CMK (cell line): Measurements from ENCODE around the gene STRIP2.
"Not testable (repeated sequence)": the region's sequence is repeated elsewhere in the genome, so short reads cannot be mapped to it uniquely, and the experiment has no call there.

Experiments used
- DNase-seq: peaks from one replicate; pipeline ENCODE4 v3.0.0-alpha.2; 2010; ENCODE audit warnings: low read depth

The STRIP2 gene

DNA sequence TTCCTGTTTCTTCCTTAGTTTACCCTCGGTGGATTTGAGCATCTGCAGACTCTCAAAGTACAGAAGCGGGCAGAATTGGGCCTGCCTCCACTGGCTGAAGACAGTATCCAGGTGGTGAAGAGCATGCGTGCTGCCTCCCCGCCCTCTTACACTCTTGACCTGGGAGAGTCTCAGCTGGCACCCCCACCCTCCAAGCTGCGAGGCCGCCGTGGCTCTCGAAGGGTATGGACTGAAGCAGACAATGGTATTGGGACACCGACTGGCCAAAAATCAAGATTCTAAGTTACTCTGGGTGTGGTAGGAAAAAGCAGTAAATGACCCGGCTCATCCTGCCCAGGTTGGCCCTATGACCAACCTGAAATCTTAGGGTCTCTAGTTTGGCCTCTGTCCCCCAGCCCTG is 22.2 kb downstream of the STRIP2 start:
- no peak for DNase-seq

DNA sequence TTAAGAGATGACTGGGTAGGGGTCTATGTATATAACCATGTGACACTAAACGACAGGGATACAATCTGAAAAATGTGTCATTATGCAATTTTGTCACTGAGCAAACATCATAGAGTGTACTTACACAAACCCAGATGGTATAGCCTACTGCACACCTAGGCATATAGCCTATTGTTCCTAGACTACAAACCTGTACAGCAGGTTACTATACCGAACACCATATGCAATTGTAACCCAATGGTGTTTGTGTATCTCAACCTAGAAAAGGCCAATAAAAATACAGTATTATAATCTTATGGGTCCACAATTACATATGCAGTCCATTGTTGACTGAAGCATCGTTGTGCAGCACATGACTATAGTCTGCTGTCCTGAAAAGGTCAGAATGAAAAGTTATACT is 22.9 kb downstream of the STRIP2 start:
- DNase-seq, result no peak

DNA sequence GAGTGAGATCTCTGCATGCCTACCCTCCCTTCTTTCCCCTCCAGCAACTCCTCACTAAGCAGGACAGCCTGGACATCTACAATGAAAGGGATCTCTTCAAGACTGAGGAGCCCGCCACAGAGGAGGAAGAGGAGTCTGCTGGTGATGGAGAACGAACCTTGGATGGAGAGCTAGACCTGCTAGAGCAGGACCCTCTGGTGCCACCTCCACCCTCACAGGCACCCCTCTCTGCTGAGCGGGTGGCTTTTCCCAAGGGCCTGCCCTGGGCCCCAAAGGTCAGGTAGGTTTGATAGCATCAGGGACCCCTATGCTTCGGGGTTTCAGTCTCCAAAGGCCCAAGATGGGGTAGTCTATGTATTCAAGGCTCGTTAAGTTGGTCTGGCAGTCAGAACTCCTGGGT is 23.9 kb downstream of the STRIP2 start:
- DNase-seq, result no peak

DNA sequence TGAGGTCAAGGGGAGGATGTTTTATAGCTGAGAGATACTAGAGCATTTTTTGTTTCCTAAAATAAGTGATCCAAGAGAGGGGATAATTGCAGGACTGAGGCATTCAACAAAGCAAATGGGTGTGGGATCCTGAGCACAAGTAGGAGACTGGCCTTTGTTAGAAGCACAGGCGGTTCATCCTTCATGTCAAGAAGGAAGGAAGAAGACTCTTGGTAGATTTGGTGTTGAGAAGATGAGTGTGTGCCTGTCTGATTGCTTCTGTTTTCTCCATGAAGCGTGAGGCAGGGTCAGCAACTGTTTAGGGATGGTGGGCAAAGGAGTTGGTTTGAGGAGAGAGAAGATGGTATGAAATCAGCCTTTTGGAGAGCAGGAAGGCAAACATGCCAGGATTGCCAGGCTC is 27.6 kb downstream of the STRIP2 start:
- no peak for DNase-seq

DNA sequence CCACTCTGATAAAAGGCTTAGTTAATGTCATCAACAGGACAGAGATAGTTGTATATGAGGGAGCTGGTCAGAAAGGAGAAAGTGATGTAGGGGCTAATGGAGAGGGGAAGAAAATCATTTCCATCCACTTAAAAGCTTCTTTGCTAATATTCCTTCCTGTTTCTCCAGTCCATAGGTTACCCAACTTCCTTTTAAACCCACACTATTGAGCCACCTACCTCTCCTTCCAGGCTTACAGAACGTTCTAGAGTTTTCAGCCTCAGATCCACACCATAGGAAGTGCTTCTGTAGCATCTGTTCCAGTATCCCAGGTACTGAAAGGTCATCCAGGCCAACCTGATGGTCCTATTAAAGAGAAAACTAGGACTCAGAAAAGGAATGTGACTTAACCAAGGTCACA is 28.2 kb downstream of the STRIP2 start:
- no peak for DNase-seq

DNA sequence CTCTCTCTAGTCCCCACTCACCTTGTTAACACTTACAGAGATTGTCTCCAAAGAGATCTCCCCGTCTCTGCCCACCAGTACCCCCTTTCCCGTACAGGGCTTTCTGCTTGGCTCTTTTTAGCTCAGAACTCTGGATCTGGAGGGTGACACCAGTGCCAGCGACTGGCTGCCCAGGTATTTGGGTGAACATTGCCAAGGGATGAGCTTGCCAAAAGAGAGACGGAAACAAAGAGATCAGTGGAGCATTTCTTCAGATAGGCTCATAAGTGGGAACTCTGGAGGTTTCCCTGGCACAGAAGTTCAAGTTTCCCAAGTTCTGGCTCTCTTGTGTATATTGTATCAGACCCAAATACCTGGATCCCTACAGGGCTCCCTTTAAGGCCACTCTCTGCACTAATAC is 30.0 kb downstream of the STRIP2 start:
- DNase-seq, result no peak

DNA sequence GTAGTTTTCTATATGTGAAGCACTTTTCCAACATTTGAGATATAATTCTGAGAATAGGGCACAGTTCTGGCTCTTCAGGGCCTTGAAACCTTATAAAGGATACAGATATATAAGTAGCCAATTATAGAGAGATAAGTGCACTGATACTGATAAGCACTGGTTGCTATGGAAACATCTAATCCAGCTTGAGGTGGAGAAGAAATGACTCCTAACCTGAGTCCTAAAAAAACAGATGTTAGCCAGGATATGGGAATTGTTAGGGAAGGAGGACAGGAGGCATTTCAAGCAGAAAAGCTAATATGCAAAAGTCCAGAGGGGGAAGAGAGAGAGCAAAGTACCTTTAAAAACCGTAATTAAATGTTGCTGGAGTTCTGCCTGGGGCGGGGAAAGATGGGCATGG is 30.8 kb downstream of the STRIP2 start:
- DNase-seq, result no peak

DNA sequence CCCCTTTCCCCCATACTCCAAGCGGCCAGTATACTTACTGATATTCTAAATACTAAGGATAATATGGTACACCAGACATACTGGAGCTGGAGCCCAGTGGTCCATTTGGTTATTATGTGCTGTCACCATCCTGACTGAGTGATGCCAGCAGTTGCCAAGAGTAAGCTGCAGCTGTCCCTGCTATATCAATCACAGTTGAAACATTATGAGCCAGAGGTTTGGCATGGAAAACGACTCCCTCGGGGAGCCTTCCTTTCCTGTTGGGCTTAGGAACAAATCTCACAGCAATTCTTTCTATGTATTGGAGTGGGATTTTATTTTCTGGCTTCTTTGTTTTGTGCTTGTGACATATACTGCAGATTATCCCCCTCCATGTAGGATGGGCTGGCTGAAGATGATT is 32.6 kb downstream of the STRIP2 start:
- no peak for DNase-seq

DNA sequence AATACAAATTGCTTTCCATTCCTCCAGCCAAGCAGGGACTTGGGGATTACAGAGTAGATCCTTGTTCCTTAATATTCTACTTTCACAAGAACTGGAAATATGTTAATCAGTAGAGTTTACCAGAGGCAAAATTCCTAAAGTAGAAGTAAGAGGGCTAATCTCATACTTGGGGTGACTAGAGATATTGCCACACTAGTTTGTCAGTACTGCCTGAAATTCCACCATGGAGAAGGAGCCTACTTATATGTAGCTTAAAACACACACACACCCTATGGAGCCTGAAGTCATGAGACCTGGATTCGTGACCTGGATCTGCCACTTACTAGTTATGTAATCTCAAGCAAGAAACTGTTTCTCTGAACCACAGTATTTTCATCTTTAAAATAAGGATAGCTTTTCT is 33.9 kb downstream of the STRIP2 start:
- DNase-seq, result no peak

DNA sequence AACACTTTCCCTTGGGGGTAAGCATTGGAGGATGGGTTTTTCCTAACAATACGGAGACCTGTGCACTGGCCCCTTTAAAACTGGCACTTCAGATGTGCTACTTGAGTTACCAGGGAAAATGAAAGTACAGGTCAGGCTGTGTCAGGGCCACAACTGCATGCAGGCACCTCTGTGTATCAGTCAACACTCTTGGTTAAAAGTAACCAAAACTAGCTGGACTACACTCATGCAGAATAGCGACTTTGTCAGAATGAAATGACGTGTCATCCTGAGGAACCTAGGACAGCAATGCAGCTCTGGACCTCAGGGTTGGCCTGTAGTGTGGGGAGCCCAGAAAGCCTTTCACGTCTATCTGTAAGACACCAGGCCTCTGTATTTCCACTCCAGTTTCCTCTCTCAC is 34.3 kb downstream of the STRIP2 start:
- no peak for DNase-seq

DNA sequence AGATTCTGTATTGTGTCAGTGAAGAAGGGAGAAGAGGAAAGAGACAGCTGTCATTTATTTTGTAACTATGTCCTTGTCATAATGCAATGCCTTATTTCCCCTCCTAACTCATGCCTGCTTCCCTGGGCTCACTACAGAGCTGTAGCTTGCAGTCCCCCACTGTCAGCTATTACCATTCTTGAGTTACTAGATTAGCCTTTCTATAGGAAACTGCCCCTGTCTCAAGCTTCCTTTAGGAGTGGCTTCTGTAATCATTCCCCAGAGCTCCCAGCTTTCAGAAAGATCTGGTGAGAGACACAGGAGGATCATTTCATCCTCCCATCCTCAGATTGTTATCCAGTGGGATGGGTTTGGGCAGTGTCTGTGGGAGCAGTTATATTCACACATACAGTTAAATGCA is 35.7 kb downstream of the STRIP2 start:
- DNase-seq, result no peak

DNA sequence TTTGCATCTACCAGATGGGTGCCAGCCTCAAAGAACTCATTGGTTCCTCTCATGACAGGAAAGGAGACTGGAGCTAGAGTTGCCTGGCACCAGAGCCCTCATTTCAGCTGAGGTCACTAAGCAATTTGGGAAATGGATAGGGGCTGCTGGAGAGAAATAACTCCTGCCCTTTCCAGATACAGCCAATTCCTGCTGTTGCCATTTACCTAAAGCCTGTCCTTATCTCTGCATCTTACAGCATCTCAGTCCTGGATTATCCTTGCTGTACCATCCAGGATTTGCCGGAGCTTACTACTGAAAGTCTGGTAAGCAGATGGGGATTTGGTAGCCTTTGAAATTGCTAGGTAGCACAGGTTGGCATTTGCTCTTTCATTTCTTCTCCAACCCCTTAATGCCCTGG is 36.2 kb downstream of the STRIP2 start:
- DNase-seq, result no peak

DNA sequence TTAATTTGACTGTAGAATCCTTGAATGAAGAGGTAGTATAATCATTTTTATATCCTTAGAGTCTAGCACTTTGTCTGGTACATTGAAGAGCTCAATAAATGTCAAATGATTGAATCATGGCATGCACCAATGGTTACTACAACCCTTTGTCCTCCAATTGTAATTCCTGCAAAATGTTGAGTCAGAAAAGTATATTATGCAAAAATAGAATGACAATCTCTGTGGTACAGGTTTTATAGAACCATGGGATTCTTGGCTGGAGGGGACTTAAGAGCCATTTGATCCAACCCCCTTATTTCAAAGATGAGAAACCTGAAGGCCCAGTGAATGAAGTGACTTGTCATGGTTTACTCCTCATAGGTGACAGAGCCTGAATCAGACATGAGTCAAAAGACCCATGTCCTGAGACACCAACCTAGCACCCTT is 37.2 kb downstream of the STRIP2 start:
- no peak for DNase-seq

DNA sequence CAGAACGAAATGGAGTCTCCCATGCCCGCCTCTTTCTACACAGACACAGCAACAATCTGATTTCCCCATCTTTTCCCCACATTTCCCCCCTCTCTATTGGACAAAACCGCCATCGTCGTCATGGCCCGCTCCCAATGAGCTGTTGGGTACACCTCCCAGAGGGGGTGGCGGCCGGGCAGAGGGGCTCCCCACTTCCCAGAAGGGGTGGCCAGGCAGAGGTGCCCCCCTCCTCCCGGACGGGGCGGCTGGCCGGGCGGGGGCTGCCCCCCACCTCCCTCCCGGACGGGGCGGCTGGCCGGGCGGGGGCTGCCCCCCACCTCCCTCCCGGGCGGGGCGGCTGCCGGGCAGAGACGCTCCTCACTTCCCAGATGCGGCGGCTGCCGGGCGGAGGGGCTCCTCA is 41.7 kb downstream of the STRIP2 start:
- DNase-seq, result not testable (repeated sequence)

DNA sequence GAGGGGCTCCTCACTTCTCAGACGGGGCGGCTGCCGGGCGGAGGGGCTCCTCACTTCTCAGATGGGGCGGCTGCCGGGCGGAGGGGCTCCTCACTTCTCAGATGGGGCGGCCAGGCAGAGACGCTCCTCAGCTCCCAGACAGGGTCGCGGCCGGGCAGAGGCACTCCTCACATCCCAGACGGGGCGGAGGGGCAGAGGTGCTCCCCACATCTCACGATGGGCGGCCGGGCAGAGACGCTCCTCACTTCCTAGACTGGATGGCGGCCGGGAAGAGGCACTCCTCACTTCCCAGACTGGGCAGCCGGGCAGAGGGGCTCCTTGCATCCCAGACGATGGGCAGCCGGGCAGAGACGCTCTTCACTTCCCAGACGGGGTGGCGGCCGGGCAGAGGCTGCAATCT is 42.2 kb downstream of the STRIP2 start:
- DNase-seq, result not testable (repeated sequence)

DNA sequence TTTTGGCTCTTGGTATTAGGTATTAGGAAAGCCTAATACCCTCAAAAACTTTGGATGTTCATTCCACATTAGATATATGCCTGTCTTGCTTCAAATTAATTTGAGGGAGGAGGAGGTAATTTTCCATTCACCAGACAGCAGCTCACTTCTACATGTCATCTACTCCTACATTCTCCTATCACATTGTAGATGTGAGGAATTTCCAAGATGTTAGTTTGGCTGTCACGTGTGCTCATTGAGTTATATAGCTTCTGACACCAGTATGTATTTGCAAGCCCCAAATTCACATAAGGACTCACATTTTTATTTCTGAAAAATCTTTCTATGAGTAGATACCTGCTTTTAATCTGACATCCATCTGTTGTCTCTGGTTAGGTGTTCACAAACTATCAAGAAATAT is 45.6 kb downstream of the STRIP2 start:
- DNase-seq, result no peak

DNA sequence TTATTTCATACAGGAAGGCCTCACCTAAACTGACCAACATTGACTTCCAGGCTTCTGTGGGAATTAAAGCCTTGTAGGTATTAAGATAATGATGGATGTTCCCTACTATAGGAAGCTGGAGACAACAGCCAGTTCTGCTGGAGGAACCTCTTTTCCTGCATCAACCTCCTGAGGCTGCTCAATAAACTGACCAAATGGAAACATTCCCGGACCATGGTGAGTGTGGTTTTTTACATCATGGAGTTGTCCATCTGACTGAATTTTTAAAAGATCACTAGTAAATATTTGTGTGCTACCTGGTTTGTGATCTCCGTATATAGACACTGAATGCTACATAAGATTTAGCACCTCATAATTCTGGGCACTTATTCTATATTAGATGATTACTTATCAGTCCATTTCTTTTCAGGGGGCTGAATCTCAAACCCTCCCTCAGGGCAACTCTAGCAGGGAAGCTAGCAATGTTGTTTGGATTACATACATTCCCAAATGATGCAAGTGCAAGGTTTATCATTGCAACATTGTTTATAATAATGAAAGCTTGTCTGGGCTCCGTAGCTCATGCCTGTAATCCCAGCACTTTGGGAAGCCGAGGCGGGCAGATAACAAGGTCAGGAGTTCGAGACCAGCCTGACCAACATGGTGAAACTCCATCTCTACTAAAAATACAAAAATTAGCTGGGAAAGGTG is 46.6 kb downstream of the STRIP2 start:
- DNase-seq, result no peak

DNA sequence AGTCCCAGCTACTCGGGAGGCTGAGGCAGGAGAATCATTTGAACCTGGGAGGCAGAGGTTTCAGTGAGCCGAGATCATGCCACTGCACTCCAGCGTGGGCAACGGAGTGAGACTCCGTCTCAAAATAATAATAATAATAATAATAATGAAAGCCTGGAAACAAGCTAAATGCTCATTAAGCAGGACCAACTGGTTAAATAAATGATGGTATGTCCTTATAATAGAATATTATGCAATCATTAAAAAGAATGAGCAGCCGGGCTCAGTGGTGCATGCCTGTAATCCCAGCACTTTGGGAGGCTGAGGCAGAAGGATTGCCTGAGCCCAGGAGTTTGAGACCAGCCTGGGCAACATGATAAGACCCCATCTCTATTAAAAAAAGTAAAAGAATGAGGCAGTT is 47.1 kb downstream of the STRIP2 start:
- not testable (repeated sequence) for DNase-seq

DNA sequence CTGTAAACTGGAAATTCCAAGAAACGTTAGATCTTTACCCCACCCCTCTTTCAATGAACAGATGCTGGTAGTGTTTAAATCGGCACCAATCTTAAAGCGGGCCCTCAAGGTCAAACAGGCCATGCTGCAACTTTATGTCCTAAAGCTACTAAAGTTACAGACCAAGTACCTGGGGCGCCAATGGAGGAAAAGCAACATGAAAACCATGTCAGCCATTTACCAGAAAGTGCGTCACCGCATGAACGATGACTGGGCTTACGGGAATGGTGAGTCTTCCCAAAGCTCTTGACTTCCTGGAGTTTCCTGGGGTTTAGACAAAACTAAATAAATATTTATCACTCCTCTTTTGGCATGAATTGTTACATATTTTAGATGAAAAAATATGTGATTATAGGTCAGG is 48.5 kb downstream of the STRIP2 start:
- DNase-seq, result no peak

DNA sequence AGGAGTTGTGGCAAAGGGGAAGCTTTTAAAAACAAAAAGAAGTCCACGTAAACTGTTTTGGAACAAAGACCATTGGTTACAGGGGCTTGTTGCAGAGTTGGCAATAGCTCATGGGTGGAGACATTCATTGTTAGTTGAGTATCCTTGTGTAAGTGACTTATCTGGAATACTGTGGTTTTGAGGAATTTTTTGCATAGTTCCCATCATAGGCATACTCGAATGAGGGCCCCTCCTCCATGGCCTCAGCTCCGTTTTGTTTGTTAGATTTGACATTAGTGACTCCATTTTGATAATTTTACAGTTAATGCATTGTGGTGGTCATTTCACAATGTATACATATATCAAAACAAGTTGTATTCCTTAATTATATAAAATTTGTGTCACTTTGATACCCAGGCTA is 55.3 kb downstream of the STRIP2 start:
- DNase-seq, result no peak

DNA sequence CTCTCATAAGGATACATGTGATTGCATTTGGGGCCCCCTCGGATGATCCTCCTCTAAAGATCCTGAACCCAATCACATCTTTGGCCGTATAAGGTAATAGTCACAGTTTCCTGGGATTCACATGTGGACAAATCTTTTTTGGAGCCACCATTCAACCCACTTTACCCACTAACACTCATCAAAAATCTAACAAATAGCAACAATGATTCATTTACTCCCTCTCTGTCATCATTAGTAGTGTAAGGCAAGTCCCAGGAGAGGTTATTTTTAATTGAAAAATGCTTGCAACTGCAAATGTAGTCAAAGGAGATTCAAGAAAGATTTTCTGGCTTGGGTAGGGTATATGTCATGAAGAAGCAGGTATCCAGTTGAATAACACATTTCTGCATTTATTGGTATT is 58.2 kb downstream of the STRIP2 start:
- no peak for DNase-seq

DNA sequence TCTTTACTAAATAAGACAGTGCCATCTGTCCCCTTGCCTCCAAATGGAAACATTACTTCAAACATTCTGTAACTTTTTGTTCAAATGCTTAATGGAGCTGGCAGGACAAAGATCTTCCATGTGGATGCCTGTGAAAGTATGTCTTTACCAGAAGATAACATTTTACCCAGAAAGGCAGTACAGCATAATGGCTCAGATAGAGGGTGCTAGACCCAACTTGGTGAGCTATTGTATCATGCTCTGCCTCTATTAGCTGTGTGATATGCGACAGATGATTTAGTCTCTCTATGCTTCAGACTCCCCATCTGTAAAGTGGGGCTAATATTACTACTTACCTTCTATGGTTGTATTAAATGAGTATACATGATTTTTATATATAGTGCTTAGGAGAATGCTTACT is 59.3 kb downstream of the STRIP2 start:
- DNase-seq, result no peak

DNA sequence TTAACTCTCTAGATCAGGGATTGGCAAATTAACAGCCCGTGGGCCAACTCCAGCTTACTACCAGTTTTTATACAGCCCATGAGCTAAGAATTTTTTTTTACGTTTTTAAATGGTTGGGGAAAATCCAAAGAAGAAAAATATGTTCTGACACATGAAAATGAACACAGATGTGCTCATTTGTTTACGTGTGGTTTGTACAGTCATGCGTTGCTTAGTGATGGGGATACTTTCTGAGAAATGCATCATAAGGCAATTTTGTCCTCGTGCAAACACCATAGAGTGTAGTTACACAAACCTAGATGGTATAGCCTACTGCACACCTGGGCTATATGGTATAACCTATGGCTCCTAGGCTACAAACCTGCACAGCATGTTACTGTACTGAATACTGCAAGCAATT is 59.8 kb downstream of the STRIP2 start:
- no peak for DNase-seq

DNA sequence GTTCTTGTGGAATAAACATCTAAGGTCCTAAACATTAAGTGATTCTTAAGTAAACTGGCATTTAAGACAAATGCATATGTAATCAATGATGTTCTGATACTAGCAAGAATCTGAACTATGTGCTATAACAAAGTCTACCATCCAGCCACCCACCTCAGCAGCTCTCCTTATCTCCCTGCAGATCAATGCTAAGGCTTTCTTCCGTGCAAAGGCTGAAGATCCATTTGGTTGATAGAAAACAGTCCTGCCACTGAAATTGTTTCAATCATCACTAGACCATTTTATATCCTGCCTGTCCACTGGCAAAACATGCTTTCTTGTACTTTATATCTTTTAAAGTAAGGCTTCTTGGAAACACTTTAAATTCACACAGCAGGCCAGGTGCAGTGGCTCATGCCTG is 61.8 kb downstream of the STRIP2 start:
- no peak for DNase-seq

DNA sequence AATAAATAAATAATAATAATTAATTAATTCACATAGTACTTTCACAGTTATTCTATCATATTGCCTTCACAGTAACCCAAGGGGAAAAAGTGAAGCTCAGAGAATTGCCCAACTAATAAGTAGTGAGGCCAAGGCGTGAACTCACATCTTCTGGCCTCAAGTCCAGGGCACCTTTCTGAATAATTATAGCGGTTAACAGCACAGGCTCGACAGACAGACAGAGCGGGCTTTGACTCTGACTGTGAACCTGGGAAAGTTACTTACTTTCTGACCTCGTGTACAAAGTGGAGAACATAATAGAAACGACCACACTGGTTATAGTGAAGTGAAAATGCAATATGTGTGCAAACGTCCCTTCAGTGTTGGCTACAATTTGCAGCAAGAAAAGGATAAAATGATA is 62.4 kb downstream of the STRIP2 start:
- DNase-seq, result no peak
